Ectodermal cell (in vitro differentiated cells): ENCODE results near the gene MXRA7.

Experiments
- H3K27ac ChIP-seq: 2 replicates; pipeline ENCODE4 v1.7.0; 2013; ENCODE audit warnings: mild to moderate bottlenecking, low read depth, low read length; ENCODE audit not compliant: insufficient read depth, poor library complexity, severe bottlenecking
- H3K27me3 ChIP-seq: 2 replicates; pipeline ENCODE4 v1.7.0; 2013; ENCODE audit warnings: mild to moderate bottlenecking, low read length; ENCODE audit not compliant: insufficient read depth, control insufficient read depth, poor library complexity, severe bottlenecking
- H3K36me3 ChIP-seq: one replicate; pipeline ENCODE4 v1.7.0; 2013; ENCODE audit warnings: low read length; ENCODE audit not compliant: control insufficient read depth, insufficient read depth
- H3K4me1 ChIP-seq: one replicate; pipeline ENCODE4 v1.7.0; 2013; ENCODE audit warnings: low read length; ENCODE audit not compliant: control insufficient read depth, insufficient read depth
- H3K4me3 ChIP-seq: 2 replicates; pipeline ENCODE4 v1.7.0; 2013; ENCODE audit warnings: low read depth, low read length, control low read depth; ENCODE audit not compliant: insufficient read depth
- H3K9me3 ChIP-seq: 2 replicates; pipeline ENCODE4 v1.7.0; 2013; ENCODE audit warnings: mild to moderate bottlenecking, low read length, moderate library complexity; ENCODE audit not compliant: control insufficient read depth
- WGBS, 2 experiments: methylation state at CpG; one replicate each; pipeline ENCODE4 v1.1.7; 2013; ENCODE audit warnings: missing lambda C conversion rate in 2 of 2; 5-methylcytosine and 5-hydroxymethylcytosine counted together

Gene MXRA7

GRCh38 chr17:76685846-76686245, 24.9 kb downstream of the MXRA7 start:
- Histone ChIP-seq H3K9me3 (no peaks in the 10 kb centered on the region), H3K36me3 (no peaks in the 10 kb centered on the region), H3K4me1 (peaks cover 18% of the 10 kb centered on the region), H3K27ac (no peak overlapping the region), H3K4me3 (no peak overlapping the region), H3K27me3 (no peaks in the 10 kb centered on the region)
- 88 to 89% methylated on average over 8 of the region's 8 CpGs for WGBS, 2 experiments

DNA sequence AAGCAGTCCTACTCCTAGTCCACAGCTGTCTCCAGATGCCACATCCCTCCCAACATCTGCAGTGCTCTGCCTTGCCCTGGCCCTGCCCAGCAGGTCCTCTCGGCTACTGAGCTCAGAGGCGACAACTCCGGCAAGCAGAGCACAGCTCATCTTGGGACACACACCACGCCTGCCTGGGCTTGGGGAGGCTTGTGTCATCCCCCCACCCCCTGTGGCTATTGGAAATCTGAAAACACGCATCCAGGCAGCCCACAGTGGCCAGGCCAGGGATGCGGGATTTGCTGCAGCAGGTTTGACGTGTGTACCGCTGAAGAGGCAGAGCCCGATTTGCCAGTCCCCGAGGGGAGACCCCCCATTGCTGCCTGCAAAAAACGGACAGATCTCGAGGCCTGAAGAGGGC, 25.4 kb downstream of the MXRA7 start:
- H3K27me3 ChIP-seq: no peaks in the 10 kb centered on the region
- H3K4me3 ChIP-seq: no peak overlapping the region
- peaks cover 18% of the 10 kb centered on the region for H3K4me1 ChIP-seq
- H3K27ac ChIP-seq: no peak overlapping the region
- no peaks in the 10 kb centered on the region for H3K9me3 ChIP-seq
- 90 to 91% methylated on average over 12 of the region's 12 CpGs for WGBS, 2 experiments
- H3K36me3 ChIP-seq: no peaks in the 10 kb centered on the region

- no peak overlapping the region for H3K27ac ChIP-seq
- H3K9me3 ChIP-seq: no peaks in the 10 kb centered on the region
- WGBS, 2 experiments: 90 to 94% methylated on average over 7 of the region's 7 CpGs
- no peaks in the 10 kb centered on the region for H3K36me3 ChIP-seq
- peaks cover 18% of the 10 kb centered on the region for H3K4me1 ChIP-seq
- no peaks in the 10 kb centered on the region for H3K27me3 ChIP-seq
- H3K4me3 ChIP-seq: no peak overlapping the region
Measured at GRCh38 chr17:76684756-76685155, 26.0 kb downstream of the MXRA7 start.

DNA sequence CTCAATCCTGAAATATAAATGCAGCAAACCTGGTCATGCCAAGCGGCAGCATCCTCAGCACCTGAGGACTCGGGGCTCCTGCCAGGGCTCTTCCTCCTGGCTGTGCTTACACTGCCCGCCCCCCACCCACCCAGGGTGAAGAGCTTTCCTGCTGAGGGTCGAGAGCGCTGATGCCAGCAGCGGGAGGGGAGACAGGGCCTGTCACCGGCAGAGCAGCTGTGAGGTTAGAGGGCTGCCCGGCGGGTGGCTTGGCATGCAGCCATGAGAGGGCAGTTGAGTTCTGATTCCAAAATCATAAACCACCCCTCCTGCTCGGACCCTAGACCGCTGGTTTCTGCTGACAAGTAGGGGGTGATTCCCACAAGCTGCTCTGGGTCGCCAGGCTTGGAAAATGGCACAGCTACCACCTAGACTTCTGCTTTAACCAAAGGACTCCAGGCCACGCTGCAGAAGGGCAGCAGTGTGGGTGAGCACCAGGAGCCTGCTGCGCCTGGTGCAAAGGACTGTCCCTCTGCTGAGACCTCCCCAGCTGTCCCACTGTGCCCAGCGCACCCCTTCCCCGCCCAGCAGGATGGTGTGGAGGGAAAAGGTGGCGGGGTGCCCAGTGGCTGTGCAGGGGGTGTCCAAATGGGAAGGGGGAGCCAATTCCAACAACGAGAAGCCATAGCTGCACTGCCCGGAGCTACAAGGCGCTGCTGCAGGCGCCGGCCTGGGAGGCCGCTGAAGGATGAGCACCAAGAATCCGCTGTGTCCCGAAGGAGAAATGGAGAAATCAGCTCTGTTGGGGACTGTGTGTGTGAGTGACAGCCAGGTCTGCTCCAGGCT, 26.6 kb downstream of the MXRA7 start:
- no peak overlapping the region for H3K27ac ChIP-seq
- 90% methylated on average over 25 of the region's 25 CpGs for WGBS, 2 experiments

DNA sequence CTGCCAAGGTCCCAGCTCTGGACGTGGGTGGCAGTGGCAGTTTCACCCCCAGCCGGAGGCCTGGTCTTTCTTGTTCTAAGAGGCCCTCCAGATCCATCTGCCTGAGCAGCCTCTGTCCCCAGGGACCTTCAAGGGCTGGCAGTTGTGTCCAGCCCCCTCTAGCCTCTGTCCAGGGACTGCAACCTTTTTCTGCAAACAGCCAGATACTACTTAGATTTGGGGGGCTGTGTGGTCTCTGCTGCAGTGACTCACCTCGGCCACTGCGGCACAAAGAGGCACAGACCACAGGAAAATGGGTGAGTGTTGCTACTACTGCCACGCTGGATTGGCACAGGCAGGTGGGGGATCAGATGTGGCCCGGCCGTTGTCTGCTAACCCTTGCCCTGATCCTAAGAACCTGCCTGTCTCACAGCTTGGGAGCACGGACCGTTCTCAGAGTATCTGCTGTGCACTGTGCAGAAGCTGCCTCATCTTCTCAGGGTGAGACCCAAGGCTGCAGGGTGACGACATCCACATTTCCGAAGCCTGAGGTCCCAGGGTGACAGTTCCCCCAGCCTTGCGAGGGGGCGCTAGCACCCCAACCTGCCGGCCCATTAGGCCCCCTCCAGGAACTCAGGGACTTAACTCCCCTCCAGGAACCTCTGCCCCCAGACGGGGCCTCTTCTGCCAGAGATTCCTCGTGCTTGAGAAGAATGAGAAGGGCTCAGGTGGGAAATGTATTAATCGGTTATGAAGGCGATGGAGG, 27.6 kb downstream of the MXRA7 start:
- 74 to 77% methylated on average over 18 of the region's 18 CpGs for WGBS, 2 experiments
- H3K27ac ChIP-seq: no peak overlapping the region

More for the DNA sequence above, 26.6 kb downstream of the MXRA7 start:
- Histone ChIP-seq H3K27me3 (no peaks in the 10 kb centered on the region), H3K4me3 (no peak overlapping the region), H3K4me1 (peaks cover 18% of the 10 kb centered on the region), H3K36me3 (no peaks in the 10 kb centered on the region), H3K9me3 (no peaks in the 10 kb centered on the region)

DNA sequence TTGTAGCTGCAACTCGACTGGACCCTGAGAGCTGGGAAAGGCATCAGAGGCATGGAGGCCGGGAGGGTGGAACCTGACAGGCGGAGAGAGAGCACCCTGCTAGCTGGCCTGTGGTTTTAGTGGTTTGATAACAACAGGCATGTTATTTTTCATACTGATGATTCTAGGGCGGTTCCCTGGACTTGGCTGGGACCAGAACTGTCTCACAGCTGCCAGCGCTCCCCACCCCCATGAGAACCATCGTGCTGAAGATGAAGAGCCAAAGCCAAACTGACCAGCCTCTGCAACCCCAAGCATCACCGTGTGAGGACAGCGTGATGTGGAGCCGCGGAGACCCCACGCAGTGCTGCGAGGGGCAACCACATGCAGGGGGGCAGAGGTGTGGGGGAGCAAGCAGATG, 28.5 kb downstream of the MXRA7 start:
- Histone ChIP-seq H3K4me1 (peaks cover 18% of the 10 kb centered on the region), H3K36me3 (no peaks in the 10 kb centered on the region), H3K27ac (no peak overlapping the region), H3K4me3 (no peak overlapping the region), H3K27me3 (no peaks in the 10 kb centered on the region), H3K9me3 (no peaks in the 10 kb centered on the region)
- WGBS, 2 experiments: 95 to 96% methylated on average over 12 of the region's 12 CpGs

More for the DNA sequence above, 27.6 kb downstream of the MXRA7 start:
- Histone ChIP-seq H3K27me3 (no peaks in the 10 kb centered on the region), H3K4me1 (peaks cover 18% of the 10 kb centered on the region), H3K9me3 (no peaks in the 10 kb centered on the region), H3K36me3 (no peaks in the 10 kb centered on the region), H3K4me3 (no peak overlapping the region)

DNA sequence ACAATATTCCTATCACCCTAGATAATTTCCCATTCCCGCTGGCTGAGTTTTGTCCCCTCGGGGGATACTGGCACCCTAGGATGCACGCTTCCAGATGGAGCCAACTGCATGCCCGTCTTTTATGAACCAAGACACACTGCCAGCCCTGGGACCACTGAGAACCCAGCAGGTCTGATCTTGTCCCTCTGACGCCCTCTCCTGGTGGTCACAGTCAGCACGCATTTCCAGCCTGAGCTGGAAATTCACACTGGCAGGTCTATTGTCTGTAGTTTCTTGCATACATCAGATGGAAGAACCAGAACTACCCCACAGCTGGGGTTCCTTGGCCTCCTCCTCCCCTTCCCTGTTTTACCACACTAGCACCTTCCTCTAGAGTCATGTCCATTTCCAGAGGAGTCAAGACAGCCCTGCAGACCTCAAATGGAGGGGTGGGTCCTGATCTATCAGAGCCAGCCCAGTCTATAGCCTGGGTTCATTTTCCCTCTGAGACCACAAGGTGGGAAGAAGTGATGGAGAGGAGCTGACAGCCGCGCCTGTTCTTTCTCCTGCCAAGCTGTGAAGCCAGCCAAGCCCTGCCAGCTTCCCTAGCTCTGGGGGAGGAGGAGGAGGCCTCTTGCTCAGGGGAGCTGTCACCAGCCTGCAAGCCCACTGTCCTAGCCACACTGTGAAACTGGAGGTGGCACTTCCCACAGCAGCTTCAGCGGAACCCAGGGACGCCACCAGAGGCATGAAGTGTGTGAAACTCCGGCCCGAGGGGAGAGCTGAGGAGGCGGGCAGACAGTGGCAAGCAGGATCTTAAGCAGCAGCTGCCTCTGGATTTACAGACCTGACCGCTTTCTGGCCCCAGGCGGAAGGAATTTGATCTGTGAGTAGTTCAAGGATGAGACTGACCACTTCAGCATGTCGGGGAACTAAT, 29.3 kb downstream of the MXRA7 start:
- WGBS, 2 experiments: 68% methylated on average over 16 of the region's 16 CpGs
- no peak overlapping the region for H3K27ac ChIP-seq
- H3K9me3 ChIP-seq: no peaks in the 10 kb centered on the region

DNA sequence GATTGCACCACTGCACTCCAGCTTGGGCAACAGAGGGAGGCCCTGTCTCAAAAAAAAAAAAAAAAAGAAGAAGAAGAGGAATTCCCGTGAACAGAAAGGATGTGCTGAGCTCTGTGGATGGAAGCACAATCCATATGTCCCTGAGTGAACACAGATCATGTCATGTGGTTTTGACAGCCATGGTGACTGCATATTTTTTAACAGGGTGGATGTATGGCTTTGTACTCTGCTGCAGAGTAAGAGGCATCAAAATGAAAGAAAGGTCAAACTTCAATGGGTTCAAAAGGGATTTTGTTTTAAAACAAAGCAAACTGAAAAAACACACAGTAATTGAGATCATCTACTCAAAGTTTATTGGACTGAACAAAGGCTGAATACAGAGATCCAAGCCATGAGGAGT, 31.5 kb downstream of the MXRA7 start:
- WGBS, 2 experiments: 81 to 91% methylated on average over 1 of the region's 1 CpG
- Histone ChIP-seq H3K9me3 (no peaks in the 10 kb centered on the region), H3K4me3 (no peak overlapping the region), H3K27me3 (no peaks in the 10 kb centered on the region), H3K4me1 (peaks cover 13% of the 10 kb centered on the region), H3K27ac (no peak overlapping the region), H3K36me3 (no peaks in the 10 kb centered on the region)

More for the DNA sequence above, 29.3 kb downstream of the MXRA7 start:
- Histone ChIP-seq H3K27me3 (no peaks in the 10 kb centered on the region), H3K4me3 (no peak overlapping the region), H3K36me3 (no peaks in the 10 kb centered on the region), H3K4me1 (peaks cover 18% of the 10 kb centered on the region)

GRCh38 chr17:76678330-76678729, 32.4 kb downstream of the MXRA7 start:
- Histone ChIP-seq H3K27ac (no peak overlapping the region), H3K27me3 (no peaks in the 10 kb centered on the region), H3K4me1 (peaks cover 4% of the 10 kb centered on the region), H3K4me3 (no peak overlapping the region), H3K36me3 (no peaks in the 10 kb centered on the region), H3K9me3 (no peaks in the 10 kb centered on the region)
- WGBS, 2 experiments: 83 to 86% methylated on average over 12 of the region's 12 CpGs
